HG02610 (cell line): Measurements from ENCODE around the gene PTPRB.

ENCODE experiments used
- ATAC-seq: cut with Tn5 transposase; IDR thresholded peaks from one replicate; pipeline ENCODE4 v1.9.1; 2021; ENCODE audit warnings: mild to moderate bottlenecking, moderate library complexity; ENCODE audit not compliant: unreplicated experiment

PTPRB gene

GRCh38 chr12:70467476-70467875, 169.8 kb downstream of the PTPRB start:
- ATAC-seq, result no peak

- ATAC-seq, result no peak
Measured at GRCh38 chr12:70466753-70467152, 170.5 kb downstream of the PTPRB start.
